DND-41 (cell line): ENCODE measurements around the gene ZFYVE16.

Experiments used
- ATAC-seq: fragments of 200-7000 bp; cut with Tn5 transposase; 3 replicates; pipeline ENCODE4 v1.9.1; 2021; ENCODE audit warnings: low read depth; ENCODE audit not compliant: insufficient read depth
- DNase-seq: peaks from one replicate; pipeline ENCODE4 v3.0.0-alpha.2; 2020
- H2AFZ ChIP-seq: 2 replicates; pipeline ENCODE4 v1.6.0; 2012; ENCODE audit warnings: low read depth, low read length
- H3K27ac ChIP-seq: 2 replicates; pipeline ENCODE4 v1.5.1; 2012; ENCODE audit warnings: low read length, inconsistent platforms
- H3K27me3 ChIP-seq: fragments of 200-600 bp; sonication (generic); 2 replicates; pipeline ENCODE4 v1.6.0; 2012; ENCODE audit warnings: low read length, mild to moderate bottlenecking, inconsistent platforms; ENCODE audit not compliant: insufficient read depth, poor library complexity
- H3K36me3 ChIP-seq: 2 replicates; pipeline ENCODE4 v1.5.1; 2012; ENCODE audit warnings: low read length, inconsistent platforms; ENCODE audit not compliant: insufficient read depth
- H3K4me1 ChIP-seq: 2 replicates; pipeline ENCODE4 v1.5.1; 2012; ENCODE audit warnings: mild to moderate bottlenecking, low read length; ENCODE audit not compliant: insufficient read depth
- H3K4me2 ChIP-seq: 2 replicates; pipeline ENCODE4 v1.6.0; 2012; ENCODE audit warnings: mild to moderate bottlenecking, moderate library complexity, low read length, inconsistent platforms; ENCODE audit not compliant: insufficient read depth
- H3K4me3 ChIP-seq, 2 experiments: fragments of 200-600 bp in 1 of 2; shearing (Covaris generic) in 1 of 2; 2 replicates each; pipeline ENCODE4 v1.5.1; 2012 to 2016; ENCODE audit warnings: inconsistent platforms in 2 of 2, low read length in 2 of 2, mild to moderate bottlenecking in 2 of 2, low read depth in 1 of 2, moderate library complexity in 1 of 2
- H3K79me2 ChIP-seq: 2 replicates; pipeline ENCODE4 v1.6.0; 2012; ENCODE audit warnings: low read length, inconsistent platforms; ENCODE audit not compliant: insufficient read depth
- H3K9ac ChIP-seq: 2 replicates; pipeline ENCODE4 v1.6.0; 2012; ENCODE audit warnings: low read depth, mild to moderate bottlenecking, inconsistent platforms, low read length, moderate library complexity
- H3K9me3 ChIP-seq: 2 replicates; pipeline ENCODE4 v1.5.1; 2012; ENCODE audit warnings: low read length, moderate library complexity, mild to moderate bottlenecking, inconsistent platforms; ENCODE audit not compliant: insufficient read depth, severe bottlenecking
- H4K20me1 ChIP-seq: 2 replicates; pipeline ENCODE4 v1.6.0; 2012; ENCODE audit warnings: low read length; ENCODE audit not compliant: insufficient read depth
- EZH2 ChIP-seq: IDR thresholded peaks from 3 replicates; pipeline ENCODE4 v1.6.1; 2012; ENCODE audit warnings: borderline replicate concordance, low read depth, mild to moderate bottlenecking, moderate library complexity, low read length, inconsistent platforms; ENCODE audit not compliant: severe bottlenecking
- TF ChIP-seq, protein P1 (sequence below): IDR thresholded peaks from 2 replicates; pipeline ENCODE4 v1.5.1; 2012; ENCODE audit warnings: borderline replicate concordance, low read length, moderate library complexity, mild to moderate bottlenecking; ENCODE audit not compliant: poor library complexity, severe bottlenecking; ENCODE audit errors: extremely low read depth

Gene ZFYVE16

DNA sequence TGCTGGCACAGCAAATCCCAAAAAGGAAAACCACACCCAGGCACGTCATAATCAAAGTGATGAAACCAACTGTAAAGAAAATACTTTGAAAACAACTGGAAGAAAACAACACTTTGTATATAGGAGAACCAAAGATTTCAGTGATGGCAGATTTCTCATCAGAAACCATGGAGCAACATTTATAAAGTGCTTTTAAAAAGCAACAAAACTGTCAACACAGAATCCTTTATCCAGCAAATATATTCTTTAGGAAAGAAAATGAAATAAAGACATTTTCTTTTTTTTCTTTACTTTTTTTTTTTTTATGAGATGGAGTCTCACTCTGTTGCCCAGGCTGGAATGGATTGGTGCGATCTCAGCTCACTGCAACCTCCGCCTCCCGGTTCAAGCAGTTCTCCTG, 74.7 kb downstream of the ZFYVE16 start:
- Histone ChIP-seq H3K4me3 (no peak overlapping the region), H3K79me2 (no peaks in the 10 kb centered on the region), H3K9ac (no peak overlapping the region), H3K4me2 (no peak overlapping the region), H3K27ac (no peak overlapping the region), H4K20me1 (no peaks in the 10 kb centered on the region), H2AFZ (no peak overlapping the region), H3K27me3 (no peaks in the 10 kb centered on the region), H3K36me3 (peaks cover 55% of the 10 kb centered on the region), H3K9me3 (peaks cover 23% of the 10 kb centered on the region), H3K4me1 (peaks cover 12% of the 10 kb centered on the region)
- ATAC-seq (no peak), DNase-seq (no peak)
- TF ChIP-seq, protein P1, sequence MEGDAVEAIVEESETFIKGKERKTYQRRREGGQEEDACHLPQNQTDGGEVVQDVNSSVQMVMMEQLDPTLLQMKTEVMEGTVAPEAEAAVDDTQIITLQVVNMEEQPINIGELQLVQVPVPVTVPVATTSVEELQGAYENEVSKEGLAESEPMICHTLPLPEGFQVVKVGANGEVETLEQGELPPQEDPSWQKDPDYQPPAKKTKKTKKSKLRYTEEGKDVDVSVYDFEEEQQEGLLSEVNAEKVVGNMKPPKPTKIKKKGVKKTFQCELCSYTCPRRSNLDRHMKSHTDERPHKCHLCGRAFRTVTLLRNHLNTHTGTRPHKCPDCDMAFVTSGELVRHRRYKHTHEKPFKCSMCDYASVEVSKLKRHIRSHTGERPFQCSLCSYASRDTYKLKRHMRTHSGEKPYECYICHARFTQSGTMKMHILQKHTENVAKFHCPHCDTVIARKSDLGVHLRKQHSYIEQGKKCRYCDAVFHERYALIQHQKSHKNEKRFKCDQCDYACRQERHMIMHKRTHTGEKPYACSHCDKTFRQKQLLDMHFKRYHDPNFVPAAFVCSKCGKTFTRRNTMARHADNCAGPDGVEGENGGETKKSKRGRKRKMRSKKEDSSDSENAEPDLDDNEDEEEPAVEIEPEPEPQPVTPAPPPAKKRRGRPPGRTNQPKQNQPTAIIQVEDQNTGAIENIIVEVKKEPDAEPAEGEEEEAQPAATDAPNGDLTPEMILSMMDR: no peak
- TF ChIP-seq EZH2: no peak

DNA sequence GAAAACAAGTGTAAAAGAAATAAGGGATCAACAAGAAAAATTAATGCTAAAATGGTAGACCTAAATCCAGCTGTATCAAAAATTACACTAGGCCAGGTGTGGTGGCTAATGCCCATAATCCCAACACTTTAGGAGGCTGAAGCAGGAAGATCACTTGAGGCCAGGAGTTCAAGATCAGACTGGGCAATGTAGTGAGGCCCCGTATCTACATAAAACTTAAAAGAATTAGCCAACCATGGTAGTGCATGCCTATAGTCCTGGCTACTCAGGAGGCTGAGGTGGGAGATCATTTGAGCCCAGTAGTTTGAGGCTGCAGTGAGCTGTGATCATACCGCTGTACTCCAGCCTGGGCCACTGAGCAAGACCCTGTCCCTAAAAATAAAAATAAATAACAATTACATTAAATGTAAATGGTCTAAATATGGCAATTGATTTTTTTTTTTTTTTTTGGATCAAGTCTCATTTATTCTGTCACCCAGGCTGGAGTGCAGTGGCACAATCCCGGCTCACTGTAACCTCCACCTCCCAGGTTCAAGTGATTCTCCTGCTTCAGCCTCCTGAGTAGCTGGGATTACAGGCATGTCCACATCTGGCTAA, 75.9 kb downstream of the ZFYVE16 start:
- Histone ChIP-seq H3K9ac (no peak overlapping the region), H3K9me3 (peaks cover 23% of the 10 kb centered on the region), H2AFZ (no peak overlapping the region), H3K4me3 (no peak overlapping the region), H3K27ac (no peak overlapping the region), H3K4me2 (no peak overlapping the region), H3K36me3 (peaks cover 52% of the 10 kb centered on the region), H4K20me1 (no peaks in the 10 kb centered on the region), H3K4me1 (peaks cover 22% of the 10 kb centered on the region), H3K79me2 (no peaks in the 10 kb centered on the region), H3K27me3 (no peaks in the 10 kb centered on the region)
- TF ChIP-seq EZH2: no peak
- TF ChIP-seq, protein P1: no peak
- ATAC-seq: no peak
- no peak for DNase-seq

DNA sequence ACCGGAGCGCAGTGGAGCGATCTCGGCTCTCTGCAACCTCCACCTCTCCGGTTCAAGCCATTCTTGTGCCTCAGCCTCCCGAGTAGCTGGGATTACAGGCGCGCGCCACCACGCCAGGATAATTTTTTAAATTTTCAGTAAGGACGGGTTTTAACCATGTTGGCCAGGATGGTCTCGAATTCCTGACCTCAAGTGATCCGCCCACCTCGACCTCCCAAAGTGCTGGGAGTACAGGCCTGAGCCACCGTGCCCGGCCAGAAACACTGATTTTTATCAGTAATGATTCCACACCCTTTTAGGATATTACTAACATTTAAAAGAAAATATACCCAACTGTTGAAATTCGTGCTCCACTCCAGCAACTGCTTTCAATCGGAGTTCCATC, 79.6 kb downstream of the ZFYVE16 start:
- Histone ChIP-seq H3K9me3 (peaks cover 15% of the 10 kb centered on the region), H3K27me3 (no peaks in the 10 kb centered on the region), H3K79me2 (no peaks in the 10 kb centered on the region), H3K4me1 (peaks cover 27% of the 10 kb centered on the region), H3K36me3 (peaks cover 28% of the 10 kb centered on the region), H3K9ac (peak overlapping the region; percentile 63), H3K4me2 (peak overlapping the region; percentile 86), H2AFZ (peak overlapping the region; percentile 93), H4K20me1 (no peaks in the 10 kb centered on the region), H3K27ac (peak overlapping the region; percentile 85), H3K4me3 (peak overlapping the region; percentile 65 to 81; a peak in 3 of 4 replicates)
- no peak for ATAC-seq
- TF ChIP-seq, protein P1: no peak
- TF ChIP-seq EZH2: no peak
- DNase-seq: no peak
